AG09309 (cell line): ENCODE measurements around the gene STK25.

ENCODE experiments used
- DNase-seq: peaks from one replicate; pipeline ENCODE4 v3.0.0-alpha.2; 2010; ENCODE audit warnings: low read depth
- H3K4me3 ChIP-seq: 2 replicates; pipeline ENCODE4 v1.5.1; 2011; ENCODE audit warnings: mild to moderate bottlenecking, low read depth, low read length, moderate library complexity; ENCODE audit not compliant: control insufficient read depth
- TF ChIP-seq, protein P1 (sequence below): IDR thresholded peaks from 2 replicates; pipeline ENCODE4 v1.5.1; 2011; ENCODE audit warnings: mild to moderate bottlenecking, low read depth, low read length, inconsistent platforms; ENCODE audit not compliant: insufficient read depth, control insufficient read depth; ENCODE audit errors: missing control alignments

The STK25 gene

DNA sequence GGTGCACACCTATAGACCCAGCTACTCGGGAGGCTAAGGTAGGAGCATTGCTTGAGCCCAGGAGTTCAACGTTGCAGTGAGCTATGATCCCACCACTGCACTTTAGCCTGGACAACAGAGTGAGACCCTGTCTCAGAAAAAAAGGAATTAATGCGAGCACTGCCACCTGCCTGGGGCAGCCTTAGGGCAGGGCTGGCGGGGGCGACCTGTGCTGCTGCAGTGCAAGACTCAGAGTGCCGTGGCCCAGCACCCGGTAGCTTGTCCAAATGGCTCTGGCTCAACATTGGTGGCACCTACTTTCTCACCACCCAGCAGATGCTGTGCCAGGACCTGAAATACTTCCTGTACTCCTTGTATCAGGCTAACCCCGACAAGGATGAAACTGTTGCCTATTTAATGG lies 30.2 kb downstream of the STK25 start:
- no peak overlapping the region for H3K4me3 ChIP-seq
- no peak for DNase-seq
- TF ChIP-seq, protein P1, sequence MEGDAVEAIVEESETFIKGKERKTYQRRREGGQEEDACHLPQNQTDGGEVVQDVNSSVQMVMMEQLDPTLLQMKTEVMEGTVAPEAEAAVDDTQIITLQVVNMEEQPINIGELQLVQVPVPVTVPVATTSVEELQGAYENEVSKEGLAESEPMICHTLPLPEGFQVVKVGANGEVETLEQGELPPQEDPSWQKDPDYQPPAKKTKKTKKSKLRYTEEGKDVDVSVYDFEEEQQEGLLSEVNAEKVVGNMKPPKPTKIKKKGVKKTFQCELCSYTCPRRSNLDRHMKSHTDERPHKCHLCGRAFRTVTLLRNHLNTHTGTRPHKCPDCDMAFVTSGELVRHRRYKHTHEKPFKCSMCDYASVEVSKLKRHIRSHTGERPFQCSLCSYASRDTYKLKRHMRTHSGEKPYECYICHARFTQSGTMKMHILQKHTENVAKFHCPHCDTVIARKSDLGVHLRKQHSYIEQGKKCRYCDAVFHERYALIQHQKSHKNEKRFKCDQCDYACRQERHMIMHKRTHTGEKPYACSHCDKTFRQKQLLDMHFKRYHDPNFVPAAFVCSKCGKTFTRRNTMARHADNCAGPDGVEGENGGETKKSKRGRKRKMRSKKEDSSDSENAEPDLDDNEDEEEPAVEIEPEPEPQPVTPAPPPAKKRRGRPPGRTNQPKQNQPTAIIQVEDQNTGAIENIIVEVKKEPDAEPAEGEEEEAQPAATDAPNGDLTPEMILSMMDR = no peak

DNA sequence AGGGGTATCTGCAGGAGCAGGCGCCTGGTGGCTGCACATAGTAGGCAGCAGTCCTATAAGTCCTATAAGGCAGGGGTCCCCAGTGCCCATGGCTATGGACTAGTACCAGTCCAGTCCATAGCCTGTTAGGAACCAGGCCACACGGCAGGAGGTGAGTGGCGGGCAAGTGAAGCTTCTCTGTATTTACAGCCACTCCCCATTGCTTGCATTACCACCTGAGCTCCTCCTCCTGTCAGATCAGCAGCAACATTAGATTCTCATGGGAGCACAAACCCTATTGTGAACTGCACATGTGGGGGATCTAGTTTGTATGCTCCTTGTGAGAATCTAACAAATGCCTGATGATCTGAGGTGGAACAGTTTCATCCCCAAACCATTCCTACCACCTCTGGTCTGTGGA lies 33.1 kb downstream of the STK25 start:
- TF ChIP-seq, protein P1 = no peak
- DNase-seq = no peak
- H3K4me3 ChIP-seq = no peak overlapping the region

DNA sequence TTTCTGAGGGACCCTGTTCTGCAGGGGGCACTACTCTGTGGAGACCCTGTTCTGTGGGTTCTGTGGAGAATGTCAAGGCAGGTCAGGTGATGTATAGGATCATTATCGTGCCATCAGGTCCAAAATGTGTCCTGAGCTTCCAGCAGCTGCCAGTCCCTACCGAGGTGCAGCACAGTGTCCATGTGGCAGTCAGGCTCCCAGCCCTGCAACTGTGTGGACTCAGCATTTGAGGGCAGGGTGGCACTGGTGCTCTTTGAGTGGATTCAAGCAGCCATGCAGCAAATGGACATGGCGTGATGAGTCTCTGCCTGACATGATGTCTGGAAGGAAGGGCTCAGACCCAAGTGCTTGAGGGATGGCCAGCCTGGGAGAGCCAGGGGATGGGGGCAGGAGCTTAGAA lies 35.0 kb downstream of the STK25 start:
- no peak for DNase-seq
- H3K4me3 ChIP-seq = no peak overlapping the region
- TF ChIP-seq, protein P1 = no peak

DNA sequence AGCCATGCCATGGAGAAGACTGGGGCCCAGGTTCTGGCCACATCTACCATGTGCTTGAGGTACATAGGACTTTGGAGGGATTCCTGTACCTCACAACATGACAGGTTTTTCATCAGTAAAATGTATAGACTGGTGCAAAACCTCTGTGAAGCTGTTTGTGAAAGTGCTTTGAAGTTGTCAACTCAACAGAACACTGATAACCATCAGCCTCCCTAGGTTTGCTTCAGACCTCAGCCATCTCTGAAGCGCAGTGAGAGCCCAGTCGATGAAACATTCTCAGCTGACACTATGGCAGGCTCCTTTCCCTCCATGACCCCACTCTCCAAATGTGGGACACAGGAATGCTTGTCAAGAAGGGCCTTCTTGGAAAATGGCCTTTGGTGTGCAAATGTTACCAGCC lies 38.6 kb downstream of the STK25 start:
- no peak for DNase-seq
- H3K4me3 ChIP-seq = no peak overlapping the region
- TF ChIP-seq, protein P1 = no peak

DNA sequence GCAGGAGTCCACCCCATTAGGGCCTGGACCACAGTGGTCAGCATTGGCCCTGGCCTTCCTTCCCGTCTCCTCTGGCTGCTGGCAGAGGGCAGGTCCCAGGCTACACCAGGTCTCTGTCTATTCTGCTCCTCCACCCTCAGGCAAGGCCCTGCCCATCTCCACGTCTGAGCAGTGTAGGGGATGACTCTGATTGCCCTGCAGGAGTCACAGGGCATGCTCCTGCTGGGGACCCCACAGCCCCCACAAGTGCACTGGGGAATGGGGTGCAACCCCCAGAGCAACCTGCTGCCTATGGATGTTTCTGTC lies 40.0 kb downstream of the STK25 start:
- TF ChIP-seq, protein P1 = no peak
- DNase-seq = no peak
- no peak overlapping the region for H3K4me3 ChIP-seq

DNA sequence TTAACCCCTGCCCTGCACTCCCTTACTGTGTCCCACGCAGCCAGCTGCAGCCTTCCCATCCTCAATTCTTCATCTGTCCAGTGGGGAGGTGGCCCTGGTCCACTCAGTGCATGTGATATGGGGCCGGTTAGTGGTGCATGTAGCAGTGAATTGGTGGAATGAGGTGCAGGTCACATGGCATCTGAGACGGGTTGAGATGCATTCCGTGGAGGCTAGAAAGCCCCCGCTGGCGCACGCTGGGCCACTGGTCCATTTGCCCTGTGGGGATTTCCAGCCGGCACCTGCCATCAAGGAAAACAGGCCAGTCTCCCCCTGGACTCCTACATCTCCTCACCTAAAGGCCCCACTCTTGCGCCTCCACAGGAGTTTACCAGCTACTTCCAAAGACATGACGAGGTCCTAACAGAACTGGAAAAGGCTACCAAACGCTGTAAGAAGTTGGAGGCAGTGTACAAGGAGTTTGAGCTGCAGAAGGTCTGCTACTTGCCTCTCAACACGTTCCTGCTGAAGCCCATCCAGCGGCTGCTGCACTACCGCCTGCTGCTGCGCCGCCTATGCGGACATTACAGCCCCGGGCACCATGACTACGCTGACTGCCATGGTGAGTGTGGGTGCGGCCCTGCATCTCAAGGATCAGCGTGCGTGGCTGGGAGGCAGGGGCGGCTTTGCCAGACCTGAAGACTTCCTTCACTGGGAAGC lies 40.5 kb downstream of the STK25 start:
- DNase-seq = no peak
- TF ChIP-seq, protein P1 = no peak

DNA sequence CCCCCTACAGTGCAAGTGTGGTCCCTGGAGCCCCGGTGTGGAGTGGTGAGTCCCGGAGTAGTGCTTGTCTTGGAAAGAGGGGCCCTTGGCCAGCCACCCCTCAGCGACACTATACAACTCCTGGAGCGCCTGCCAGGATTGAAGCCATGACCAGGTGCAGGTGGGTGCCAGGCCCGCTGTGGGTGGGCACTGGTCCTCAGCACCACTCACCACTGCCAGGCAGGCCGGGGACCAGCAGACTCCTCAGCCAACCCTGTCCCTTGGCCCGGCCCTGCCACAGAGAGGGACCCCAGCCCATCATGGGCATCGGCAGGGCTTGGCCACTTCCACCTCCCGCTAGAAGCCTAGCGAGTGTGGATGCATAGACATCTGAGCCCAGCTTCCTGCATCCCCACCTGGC lies 42.2 kb downstream of the STK25 start:
- TF ChIP-seq, protein P1 = no peak
- no peak overlapping the region for H3K4me3 ChIP-seq
- no peak for DNase-seq

More for the DNA sequence above, 40.5 kb downstream of the STK25 start:
- no peak overlapping the region for H3K4me3 ChIP-seq
